Endothelial cell (in vitro differentiated cells): Measurements from ENCODE around the gene CA5A. TPM values are rescaled to one million over a fixed set of nuclear protein-coding genes. Genes with fewer than 3 reads are reported as not detected.

Experiments
- DNase-seq: peaks from one replicate; pipeline ENCODE4 v3.0.0; 2021; ENCODE audit warnings: low spot score
- H3K27ac Mint-ChIP-seq: one replicate; pipeline ENCODE4 v1.8.0; 2021; ENCODE audit warnings: mixed read lengths, inconsistent platforms; ENCODE audit not compliant: unreplicated experiment
- H3K27me3 Mint-ChIP-seq: one replicate; pipeline ENCODE4 v1.8.0; 2021; ENCODE audit warnings: mild to moderate bottlenecking, moderate library complexity, mixed read lengths, inconsistent platforms; ENCODE audit not compliant: unreplicated experiment
- H3K36me3 Mint-ChIP-seq: one replicate; pipeline ENCODE4 v1.8.0; 2021; ENCODE audit warnings: mild to moderate bottlenecking, low read depth, mixed read lengths, inconsistent platforms; ENCODE audit not compliant: unreplicated experiment
- H3K4me1 Mint-ChIP-seq: one replicate; pipeline ENCODE4 v1.8.0; 2021; ENCODE audit warnings: mild to moderate bottlenecking, mixed read lengths, inconsistent platforms; ENCODE audit not compliant: unreplicated experiment
- H3K4me3 Mint-ChIP-seq: one replicate; pipeline ENCODE4 v1.8.0; 2021; ENCODE audit warnings: mild to moderate bottlenecking, mixed read lengths, inconsistent platforms; ENCODE audit not compliant: unreplicated experiment
- H3K9me3 Mint-ChIP-seq: one replicate; pipeline ENCODE4 v1.8.0; 2021; ENCODE audit warnings: mixed read lengths, inconsistent platforms; ENCODE audit not compliant: unreplicated experiment
- CTCF ChIP-seq: fragments of 200-600 bp; sonication (generic); IDR thresholded peaks from one replicate; pipeline ENCODE4 v1.5.0; 2021; ENCODE audit warnings: antibody characterized with exemption; ENCODE audit not compliant: unreplicated experiment
- total RNA-seq: library from RNA; stranded (reverse); fragmentation: NEBNext Ultra II Directional; extraction: Animal tissue kit (Norgen Biotek cat#: 25700); gene quantifications from one replicate; pipeline ENCODE4 v1.2.1, GENCODE V29; 2021; ENCODE audit not compliant: unreplicated experiment

CA5A gene
- total RNA-seq, 1 donor from 2014 or later: not detected

GRCh38 chr16:87961623-87962022, 25.3 kb upstream of the CA5A start:
- Mint-ChIP-seq H3K36me3 (peaks cover 25% of the 10 kb centered on the region), H3K9me3 (no peaks in the 10 kb centered on the region), H3K4me3 (no peak overlapping the region), H3K27me3 (peaks cover 7% of the 10 kb centered on the region), H3K27ac (no peak overlapping the region), H3K4me1 (peaks cover 52% of the 10 kb centered on the region)
- TF ChIP-seq CTCF: no peak
- DNase-seq: no peak

- peaks cover 25% of the 10 kb centered on the region for H3K36me3 Mint-ChIP-seq
These were observed 24.5 kb upstream of the CA5A start for GRCh38 chr16:87960852-87961251.

GRCh38 chr16:87960296-87960695, 24.0 kb upstream of the CA5A start:
- no peak for TF ChIP-seq CTCF
- peaks cover 54% of the 10 kb centered on the region for H3K4me1 Mint-ChIP-seq
- no peak for DNase-seq
- H3K9me3 Mint-ChIP-seq: no peaks in the 10 kb centered on the region
- peak overlapping the region; percentile 60 for H3K4me3 Mint-ChIP-seq
- no peak overlapping the region for H3K27ac Mint-ChIP-seq
- peaks cover 25% of the 10 kb centered on the region for H3K36me3 Mint-ChIP-seq
- H3K27me3 Mint-ChIP-seq: peaks cover 7% of the 10 kb centered on the region

More at GRCh38 chr16:87960852-87961251, 24.5 kb upstream of the CA5A start:
- no peak for TF ChIP-seq CTCF
- Mint-ChIP-seq H3K27me3 (peaks cover 7% of the 10 kb centered on the region), H3K4me1 (peaks cover 52% of the 10 kb centered on the region), H3K4me3 (no peak overlapping the region), H3K27ac (no peak overlapping the region), H3K9me3 (no peaks in the 10 kb centered on the region)
- no peak for DNase-seq

GRCh38 chr16:87959391-87959990, 23.2 kb upstream of the CA5A start:
- peaks cover 7% of the 10 kb centered on the region for H3K27me3 Mint-ChIP-seq
- H3K27ac Mint-ChIP-seq: no peak overlapping the region
- TF ChIP-seq CTCF: no peak
- H3K36me3 Mint-ChIP-seq: peaks cover 25% of the 10 kb centered on the region
- no peak overlapping the region for H3K4me3 Mint-ChIP-seq
- DNase-seq: no peak
- peaks cover 51% of the 10 kb centered on the region for H3K4me1 Mint-ChIP-seq
- H3K9me3 Mint-ChIP-seq: no peaks in the 10 kb centered on the region

- H3K27me3 Mint-ChIP-seq: peaks cover 6% of the 10 kb centered on the region
- peaks cover 25% of the 10 kb centered on the region for H3K36me3 Mint-ChIP-seq
- DNase-seq: no peak
- no peaks in the 10 kb centered on the region for H3K9me3 Mint-ChIP-seq
- H3K27ac Mint-ChIP-seq: no peak overlapping the region
- peaks cover 52% of the 10 kb centered on the region for H3K4me1 Mint-ChIP-seq
- no peak overlapping the region for H3K4me3 Mint-ChIP-seq
- no peak for TF ChIP-seq CTCF
These were observed 22.3 kb upstream of the CA5A start for GRCh38 chr16:87958632-87959031.
